Measurements from ENCODE around the gene RASGRF1.

DNA sequence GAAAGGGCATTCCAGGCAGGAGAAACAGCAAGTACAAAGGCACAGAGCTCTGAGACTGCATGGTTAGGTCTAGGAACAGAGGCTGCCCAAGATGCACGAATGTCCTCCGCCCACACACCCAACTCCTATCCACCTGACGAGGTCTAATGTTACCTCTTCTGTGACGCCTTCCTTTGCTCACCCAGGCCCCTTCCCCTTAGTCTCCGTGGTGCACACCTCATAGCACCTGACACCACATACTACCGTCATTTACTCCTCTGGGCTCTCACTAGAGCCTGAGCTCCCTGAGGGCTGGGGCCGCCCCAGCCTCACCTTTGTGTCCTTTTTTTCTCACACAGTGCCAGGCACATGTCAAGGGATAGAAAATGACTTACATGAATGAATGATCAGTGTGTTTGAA, 31.0 kb upstream of the RASGRF1 start:
- TF ChIP-seq, protein P1, sequence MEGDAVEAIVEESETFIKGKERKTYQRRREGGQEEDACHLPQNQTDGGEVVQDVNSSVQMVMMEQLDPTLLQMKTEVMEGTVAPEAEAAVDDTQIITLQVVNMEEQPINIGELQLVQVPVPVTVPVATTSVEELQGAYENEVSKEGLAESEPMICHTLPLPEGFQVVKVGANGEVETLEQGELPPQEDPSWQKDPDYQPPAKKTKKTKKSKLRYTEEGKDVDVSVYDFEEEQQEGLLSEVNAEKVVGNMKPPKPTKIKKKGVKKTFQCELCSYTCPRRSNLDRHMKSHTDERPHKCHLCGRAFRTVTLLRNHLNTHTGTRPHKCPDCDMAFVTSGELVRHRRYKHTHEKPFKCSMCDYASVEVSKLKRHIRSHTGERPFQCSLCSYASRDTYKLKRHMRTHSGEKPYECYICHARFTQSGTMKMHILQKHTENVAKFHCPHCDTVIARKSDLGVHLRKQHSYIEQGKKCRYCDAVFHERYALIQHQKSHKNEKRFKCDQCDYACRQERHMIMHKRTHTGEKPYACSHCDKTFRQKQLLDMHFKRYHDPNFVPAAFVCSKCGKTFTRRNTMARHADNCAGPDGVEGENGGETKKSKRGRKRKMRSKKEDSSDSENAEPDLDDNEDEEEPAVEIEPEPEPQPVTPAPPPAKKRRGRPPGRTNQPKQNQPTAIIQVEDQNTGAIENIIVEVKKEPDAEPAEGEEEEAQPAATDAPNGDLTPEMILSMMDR (IDR thresholded peaks at IDR 0.05), result no peak
- TF ChIP-seq POLR2A (IDR thresholded peaks at IDR 0.05), result no peak
